ENCODE data around the gene MRPL14.
A peak's percentile ranks its signal among the peaks of the same experiment; 100 is the strongest.

The MRPL14 gene

DNA sequence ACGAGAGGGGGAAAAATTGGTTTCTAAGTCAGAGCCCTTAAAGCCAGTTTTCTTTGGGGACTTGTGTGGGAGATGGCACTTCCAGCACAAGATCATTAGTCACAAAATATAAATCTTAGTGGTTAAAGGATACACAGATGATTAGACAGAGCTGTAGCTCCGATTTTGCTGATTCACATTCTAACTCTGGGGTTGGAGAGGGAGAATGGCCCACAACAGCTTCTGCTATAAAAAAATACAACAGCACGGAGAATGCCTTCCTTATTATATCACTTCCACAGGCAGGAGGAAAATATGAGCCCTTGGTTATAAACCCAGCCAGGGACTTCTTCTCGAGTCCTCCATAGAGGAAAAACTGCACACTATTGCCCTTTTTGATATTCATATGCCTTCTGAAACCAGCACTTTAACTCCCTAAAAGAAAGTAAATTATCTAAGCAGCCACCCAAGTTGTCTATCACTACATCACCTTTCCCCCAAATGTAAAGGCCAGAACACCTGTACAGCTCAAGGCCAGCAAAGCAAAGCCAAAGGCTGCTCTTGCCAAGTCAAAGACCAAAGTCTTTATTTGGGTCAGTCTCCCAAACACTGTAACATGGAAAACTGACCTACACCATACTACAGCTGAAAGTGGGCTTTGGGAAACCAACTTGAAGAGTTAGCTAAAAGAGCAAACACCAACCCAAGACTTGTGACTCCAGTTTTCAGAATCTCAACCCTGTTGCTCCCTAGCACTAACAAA, 10.4 kb downstream of the MRPL14 start:
- H2AFZ ChIP-seq (ENCODE audit: low read depth, low read length) = no peak overlapping the region
- H3K9ac ChIP-seq (ENCODE audit: low read length) = no peak overlapping the region
- no peaks in the 10 kb centered on the region for H3K9me3 ChIP-seq (ENCODE audit: insufficient read depth, low read length)
- no peak overlapping the region for H3K27ac ChIP-seq (ENCODE audit: low read length)
- H3K4me3 ChIP-seq (ENCODE audit: low read length) = no peak overlapping the region
- H3K36me3 ChIP-seq (replicated peaks; ENCODE audit: low read depth, low read length) = peaks cover 49% of the 10 kb centered on the region
- peaks cover 85% of the 10 kb centered on the region for H3K79me2 ChIP-seq (ENCODE audit: low read length)
- H3K4me1 ChIP-seq (ENCODE audit: low read length) = no peaks in the 10 kb centered on the region
- TF ChIP-seq CTCF (IDR thresholded peaks at IDR 0.05; ENCODE audit: low read depth, low read length) (no peak), EZH2phosphoT487 (IDR thresholded peaks at IDR 0.05; ENCODE audit: low read depth) (no peak)
- H3K27me3 ChIP-seq (ENCODE audit: low read depth, low read length) = no peaks in the 10 kb centered on the region
- peaks cover 67% of the 10 kb centered on the region for H4K20me1 ChIP-seq (ENCODE audit: insufficient read depth, low read length)
- H3K4me2 ChIP-seq (ENCODE audit: low read length) = no peak overlapping the region

- no peak for TF ChIP-seq CTCF (IDR thresholded peaks at IDR 0.05; ENCODE audit: low read depth, low read length)
- Histone ChIP-seq H4K20me1 (ENCODE audit: insufficient read depth, low read length) (peaks cover 57% of the 10 kb centered on the region), H3K9me3 (ENCODE audit: insufficient read depth, low read length) (no peaks in the 10 kb centered on the region), H3K27me3 (ENCODE audit: low read depth, low read length) (no peaks in the 10 kb centered on the region), H2AFZ (ENCODE audit: low read depth, low read length) (no peak overlapping the region), H3K4me2 (ENCODE audit: low read length) (no peak overlapping the region), H3K9ac (ENCODE audit: low read length) (no peak overlapping the region), H3K4me1 (ENCODE audit: low read length) (no peaks in the 10 kb centered on the region), H3K4me3 (ENCODE audit: low read length) (no peak overlapping the region), H3K36me3 (replicated peaks; ENCODE audit: low read depth, low read length) (peaks cover 58% of the 10 kb centered on the region), H3K79me2 (ENCODE audit: low read length) (peaks cover 83% of the 10 kb centered on the region), H3K27ac (ENCODE audit: low read length) (no peak overlapping the region)
Observed at GRCh38 chr6:44115866-44116265, 11.4 kb downstream of the MRPL14 start.

- no peaks in the 10 kb centered on the region for H3K4me1 ChIP-seq (ENCODE audit: low read length)
- H4K20me1 ChIP-seq (ENCODE audit: insufficient read depth, low read length) = peaks cover 41% of the 10 kb centered on the region
- H3K4me3 ChIP-seq (ENCODE audit: low read length) = no peak overlapping the region
- no peak overlapping the region for H3K27ac ChIP-seq (ENCODE audit: low read length)
- no peak overlapping the region for H3K4me2 ChIP-seq (ENCODE audit: low read length)
- peaks cover 77% of the 10 kb centered on the region for H3K79me2 ChIP-seq (ENCODE audit: low read length)
- H3K9me3 ChIP-seq (ENCODE audit: insufficient read depth, low read length) = no peaks in the 10 kb centered on the region
- H3K9ac ChIP-seq (ENCODE audit: low read length) = no peak overlapping the region
- TF ChIP-seq CTCF (IDR thresholded peaks at IDR 0.05; ENCODE audit: low read depth, low read length) = peak; percentile 19
- no peak for TF ChIP-seq EZH2phosphoT487 (IDR thresholded peaks at IDR 0.05; ENCODE audit: low read depth)
- H3K36me3 ChIP-seq (replicated peaks; ENCODE audit: low read depth, low read length) = peaks cover 80% of the 10 kb centered on the region
- no peak overlapping the region for H2AFZ ChIP-seq (ENCODE audit: low read depth, low read length)
- H3K27me3 ChIP-seq (ENCODE audit: low read depth, low read length) = no peaks in the 10 kb centered on the region
Observed at GRCh38 chr6:44113414-44113813, 13.8 kb downstream of the MRPL14 start.

GRCh38 chr6:44111434-44112417, 15.5 kb downstream of the MRPL14 start:
- TF ChIP-seq CTCF (IDR thresholded peaks at IDR 0.05; ENCODE audit: low read depth, low read length) (no peak), EZH2phosphoT487 (IDR thresholded peaks at IDR 0.05; ENCODE audit: low read depth) (no peak)
- no peak overlapping the region for H3K4me2 ChIP-seq (ENCODE audit: low read length)
- H3K4me3 ChIP-seq (ENCODE audit: low read length) = no peak overlapping the region
- no peak overlapping the region for H3K9ac ChIP-seq (ENCODE audit: low read length)
- no peak overlapping the region for H2AFZ ChIP-seq (ENCODE audit: low read depth, low read length)
- H3K27me3 ChIP-seq (ENCODE audit: low read depth, low read length) = no peaks in the 10 kb centered on the region
- H3K27ac ChIP-seq (ENCODE audit: low read length) = no peak overlapping the region
- H3K4me1 ChIP-seq (ENCODE audit: low read length) = no peaks in the 10 kb centered on the region
- H3K36me3 ChIP-seq (replicated peaks; ENCODE audit: low read depth, low read length) = peaks cover 80% of the 10 kb centered on the region
- peaks cover 69% of the 10 kb centered on the region for H3K79me2 ChIP-seq (ENCODE audit: low read length)
- peaks cover 27% of the 10 kb centered on the region for H4K20me1 ChIP-seq (ENCODE audit: insufficient read depth, low read length)
- H3K9me3 ChIP-seq (ENCODE audit: insufficient read depth, low read length) = no peaks in the 10 kb centered on the region

All from OCI-LY3 (cell line).